Fibroblast of pulmonary artery (primary cell): Measurements from ENCODE around the gene HTRA2.
A peak's percentile ranks its signal among the peaks of the same experiment; 100 is the strongest.

Experiments
- DNase-seq: peaks from one replicate; pipeline ENCODE4 v3.0.0-alpha.2; 2010; ENCODE audit warnings: low read depth
- H3K4me3 ChIP-seq: replicated peaks from 2 replicates; pipeline ENCODE4 v1.5.1; 2011; ENCODE audit warnings: low read depth, mild to moderate bottlenecking, control low read depth, low read length, moderate library complexity
- TF ChIP-seq, protein P1 (sequence below): IDR thresholded peaks from 2 replicates; pipeline ENCODE4 v1.5.1; 2011; ENCODE audit warnings: mild to moderate bottlenecking, control low read depth, low read length, inconsistent platforms; ENCODE audit errors: missing control alignments

Gene HTRA2

DNA sequence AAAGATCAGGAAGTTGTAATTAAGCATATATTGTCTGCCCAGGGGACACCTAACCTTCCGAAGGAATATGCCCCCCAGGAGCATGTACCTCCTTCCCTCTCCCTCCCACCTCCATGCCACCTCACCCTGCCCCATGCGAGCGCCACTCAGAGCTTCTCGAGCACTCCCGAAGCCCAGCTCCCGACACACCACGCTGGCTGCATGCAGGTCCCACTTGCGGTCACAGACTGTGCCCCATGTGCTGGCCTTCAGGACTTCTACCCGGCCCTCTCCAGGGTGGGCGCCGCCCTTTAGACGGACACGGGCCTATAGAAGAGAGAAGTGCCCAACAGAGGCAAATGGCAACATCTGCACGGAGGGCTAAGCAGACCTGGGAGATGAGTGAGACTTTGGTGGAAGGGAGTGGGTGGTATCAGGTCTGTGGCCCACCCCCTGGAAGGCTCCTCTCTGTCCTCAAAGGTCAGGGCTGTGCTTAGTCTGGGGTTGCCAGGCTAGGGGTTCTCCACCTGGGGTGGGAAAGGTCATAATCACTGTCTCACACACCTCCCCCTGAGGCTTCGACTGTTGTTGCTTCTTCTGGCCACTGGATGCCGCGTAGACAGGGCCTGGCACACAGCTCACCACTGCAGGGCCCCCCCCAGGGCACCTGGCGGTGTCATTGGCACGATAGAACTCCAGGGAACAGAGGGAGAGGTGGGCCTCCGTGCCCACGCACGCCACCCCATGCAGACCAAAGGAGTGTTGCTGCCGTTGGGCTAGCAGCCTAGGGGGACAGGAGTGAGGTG lies 6.6 kb downstream of the HTRA2 start:
- no peak overlapping the region for H3K4me3 ChIP-seq
- TF ChIP-seq, protein P1, sequence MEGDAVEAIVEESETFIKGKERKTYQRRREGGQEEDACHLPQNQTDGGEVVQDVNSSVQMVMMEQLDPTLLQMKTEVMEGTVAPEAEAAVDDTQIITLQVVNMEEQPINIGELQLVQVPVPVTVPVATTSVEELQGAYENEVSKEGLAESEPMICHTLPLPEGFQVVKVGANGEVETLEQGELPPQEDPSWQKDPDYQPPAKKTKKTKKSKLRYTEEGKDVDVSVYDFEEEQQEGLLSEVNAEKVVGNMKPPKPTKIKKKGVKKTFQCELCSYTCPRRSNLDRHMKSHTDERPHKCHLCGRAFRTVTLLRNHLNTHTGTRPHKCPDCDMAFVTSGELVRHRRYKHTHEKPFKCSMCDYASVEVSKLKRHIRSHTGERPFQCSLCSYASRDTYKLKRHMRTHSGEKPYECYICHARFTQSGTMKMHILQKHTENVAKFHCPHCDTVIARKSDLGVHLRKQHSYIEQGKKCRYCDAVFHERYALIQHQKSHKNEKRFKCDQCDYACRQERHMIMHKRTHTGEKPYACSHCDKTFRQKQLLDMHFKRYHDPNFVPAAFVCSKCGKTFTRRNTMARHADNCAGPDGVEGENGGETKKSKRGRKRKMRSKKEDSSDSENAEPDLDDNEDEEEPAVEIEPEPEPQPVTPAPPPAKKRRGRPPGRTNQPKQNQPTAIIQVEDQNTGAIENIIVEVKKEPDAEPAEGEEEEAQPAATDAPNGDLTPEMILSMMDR, result no peak
- no peak for DNase-seq

GRCh38 chr2:74537140-74537539 lies 7.4 kb downstream of the HTRA2 start:
- TF ChIP-seq, protein P1, result no peak
- DNase-seq, result no peak
- H3K4me3 ChIP-seq, result no peak overlapping the region

DNA sequence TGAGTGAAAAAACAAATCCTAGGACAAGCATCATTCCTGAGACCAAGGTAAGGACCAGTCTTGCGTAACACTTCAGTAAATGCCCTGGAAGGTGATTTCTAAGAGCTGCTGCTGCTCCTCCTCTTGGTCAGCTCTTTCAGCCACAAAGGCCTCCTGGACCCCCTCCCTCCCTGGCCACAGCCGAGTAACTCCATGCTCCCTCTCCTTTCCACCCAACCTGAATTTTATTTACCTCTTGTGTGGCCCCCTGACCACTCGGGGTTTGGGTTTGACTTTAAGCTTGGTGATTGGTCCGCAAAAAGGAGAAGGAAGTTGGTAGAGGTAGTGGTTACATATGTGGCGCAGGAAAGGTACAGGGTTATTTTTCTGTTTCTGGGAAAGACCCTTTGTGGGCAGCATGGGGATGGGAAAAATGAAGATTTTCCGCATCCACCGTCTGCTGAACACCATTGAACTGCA lies 9.2 kb downstream of the HTRA2 start:
- H3K4me3 ChIP-seq, result no peak overlapping the region
- DNase-seq, result no peak
- TF ChIP-seq, protein P1, result no peak

GRCh38 chr2:74540291-74540690 lies 10.6 kb downstream of the HTRA2 start:
- DNase-seq, result no peak
- H3K4me3 ChIP-seq, result no peak overlapping the region
- TF ChIP-seq, protein P1, result no peak

DNA sequence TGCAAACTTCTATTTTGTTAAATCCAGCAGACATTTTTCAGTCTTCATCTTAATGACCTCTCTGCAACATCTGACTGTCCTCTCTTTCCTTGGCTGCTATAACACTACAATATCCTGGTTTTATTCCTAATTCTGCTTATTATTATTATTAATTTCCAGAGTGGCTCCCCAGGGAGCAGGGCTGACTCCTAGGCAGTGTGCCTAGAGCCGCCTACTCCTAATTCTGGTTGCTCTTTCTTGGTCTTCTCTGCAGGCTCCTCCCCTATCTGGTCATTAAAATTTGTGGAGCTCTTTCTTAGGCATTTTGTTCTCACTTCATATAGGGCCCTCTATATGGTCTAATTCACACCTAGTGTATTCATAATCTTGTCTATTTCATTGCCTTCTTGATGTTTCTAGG lies 13.2 kb downstream of the HTRA2 start:
- no peak overlapping the region for H3K4me3 ChIP-seq
- DNase-seq, result no peak
- TF ChIP-seq, protein P1, result no peak

GRCh38 chr2:74544634-74545033 lies 14.9 kb downstream of the HTRA2 start:
- TF ChIP-seq, protein P1, result peak; percentile 5
- H3K4me3 ChIP-seq, result no peak overlapping the region
- no peak for DNase-seq

GRCh38 chr2:74546004-74546403 lies 16.3 kb downstream of the HTRA2 start:
- TF ChIP-seq, protein P1, result no peak
- H3K4me3 ChIP-seq, result no peak overlapping the region
- DNase-seq, result no peak
